Measurements from ENCODE around the gene HPN.
"Not testable (repeated sequence)": the region's sequence is repeated elsewhere in the genome, so short reads cannot be mapped to it uniquely, and the experiment has no call there.

DNA sequence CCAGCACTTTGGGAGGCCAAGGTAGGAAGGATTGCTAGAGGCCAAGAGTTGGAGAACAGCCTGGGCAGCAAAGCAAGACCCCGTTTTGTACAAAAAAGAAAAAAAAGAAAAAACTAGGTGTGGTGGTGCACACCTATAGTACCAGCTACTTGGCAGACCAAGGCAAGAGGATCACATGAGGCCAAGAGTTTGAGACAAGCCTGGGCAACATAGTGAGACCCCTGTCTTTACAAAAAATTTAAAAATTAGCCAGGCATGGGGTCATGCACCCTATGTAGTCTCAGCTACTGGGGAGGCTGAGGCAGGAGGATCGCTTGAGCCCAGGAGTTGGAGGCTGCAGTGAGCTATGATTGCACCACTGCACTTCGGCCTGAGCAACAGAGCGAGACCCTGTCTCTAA is 26.7 kb upstream of the HPN start:
- TF ChIP-seq CTCF (IDR thresholded peaks at IDR 0.05 in 8 of 11, conservative IDR thresholded peaks at IDR 0.05 in 3 of 11); POLR2A (IDR thresholded peaks at IDR 0.05): not testable (repeated sequence)
